Caco-2 (cell line): Measurements from ENCODE around the gene CCDC61. TPM values are rescaled to one million over a fixed set of nuclear protein-coding genes. Genes with fewer than 3 reads are reported as not detected.

Experiments used
- BruUV-seq: library from RNA; stranded (reverse); fragments of 400-500 nt; replicated peaks from 2 replicates; lab custom pipeline; 2021; lab: Mats Ljungman, UMichigan
- CTCF ChIA-PET: fragments of 300-600 bp; sonication (Branson Sonifier 250); formaldehyde crosslinking; loops from one replicate; lab custom pipeline; 2022; ENCODE audit warnings: antibody characterized with exemption; lab: Charles Lee
- POLR2A ChIA-PET: fragments of 300-600 bp; sonication (Branson Sonifier 250); formaldehyde crosslinking; loops from one replicate; lab custom pipeline; 2022; ENCODE audit warnings: antibody characterized with exemption; lab: Charles Lee
- DNase-seq, 2 experiments: peaks; one replicate each; pipeline versions ENCODE4 v3.0.0 to v3.0.0-alpha.2; 2020 to 2022
- H3K27me3 ChIP-seq: replicated peaks from 2 replicates; pipeline ENCODE4 v1.6.0; 2011; ENCODE audit warnings: low read length; ENCODE audit not compliant: control insufficient read depth, insufficient read depth
- H3K36me3 ChIP-seq: 2 replicates; pipeline ENCODE4 v1.5.1; 2011; ENCODE audit warnings: low read length; ENCODE audit not compliant: control insufficient read depth, insufficient read depth
- H3K4me1 ChIP-seq: fragments of 250-450 bp; sonication (Bioruptor Pico); 2 replicates; pipeline ENCODE4 v1.5.1; 2020; ENCODE audit warnings: mild to moderate bottlenecking
- H3K4me3 ChIP-seq: 2 replicates; pipeline ENCODE4 v1.5.1; 2011; ENCODE audit warnings: low read depth, mild to moderate bottlenecking, control low read depth, low read length
- H3K9me3 ChIP-seq: fragments of 250-450 bp; sonication (Bioruptor Pico); 2 replicates; pipeline ENCODE4 v1.5.1; 2020; ENCODE audit warnings: mild to moderate bottlenecking, moderate library complexity
- H3K27ac Mint-ChIP-seq: one replicate; pipeline ENCODE4 v1.8.0; 2022; ENCODE audit warnings: mixed read lengths; ENCODE audit not compliant: unreplicated experiment
- H3K27me3 Mint-ChIP-seq: one replicate; pipeline ENCODE4 v1.8.0; 2022; ENCODE audit warnings: mixed read lengths; ENCODE audit not compliant: insufficient read depth, unreplicated experiment
- H3K36me3 Mint-ChIP-seq: one replicate; pipeline ENCODE4 v1.8.0; 2022; ENCODE audit warnings: mild to moderate bottlenecking, mixed read lengths; ENCODE audit not compliant: insufficient read depth, unreplicated experiment
- H3K4me1 Mint-ChIP-seq: one replicate; pipeline ENCODE4 v1.8.0; 2022; ENCODE audit warnings: low read depth, mixed read lengths; ENCODE audit not compliant: unreplicated experiment
- H3K4me3 Mint-ChIP-seq: one replicate; pipeline ENCODE4 v1.8.0; 2022; ENCODE audit warnings: mild to moderate bottlenecking, moderate library complexity, mixed read lengths; ENCODE audit not compliant: unreplicated experiment
- H3K9me3 Mint-ChIP-seq: one replicate; pipeline ENCODE4 v1.8.0; 2022; ENCODE audit warnings: mixed read lengths; ENCODE audit not compliant: unreplicated experiment
- CTCF ChIP-seq, 2 experiments: fragments of 200-600 bp in 1 of 2; IDR thresholded peaks; 1 replicate in 1 of 2; 2 replicates in 1 of 2; pipeline versions ENCODE4 v1.5.1 to v1.8.0; 2011 to 2022; ENCODE audit warnings: antibody characterized with exemption in 1 of 2, control low read depth in 1 of 2, inconsistent platforms in 1 of 2, low read depth in 1 of 2, low read length in 1 of 2, mild to moderate bottlenecking in 1 of 2, moderate library complexity in 1 of 2; ENCODE audit not compliant: insufficient read depth in 1 of 2, severe bottlenecking in 1 of 2, unreplicated experiment in 1 of 2
- intact Hi-C: fragments of 100-400 bp; cut with micrococcal nuclease; formaldehyde crosslinking; loops from one replicate; pipeline ENCODE4 v1.10.0; 2022; ENCODE audit not compliant: unreplicated experiment
- total RNA-seq: library from RNA; stranded (reverse); gene quantifications from 2 replicates; pipeline ENCODE4 v1.2.3, GENCODE V29; 2022

CCDC61 gene
- total RNA-seq, 1 experiment from 2014 or later: 21.1 TPM

- intact Hi-C loops: no loop called here
- Mint-ChIP-seq H3K27ac (no peak overlapping the region), H3K4me1 (no peaks in the 10 kb centered on the region), H3K36me3 (no peaks in the 10 kb centered on the region), H3K4me3 (no peak overlapping the region), H3K27me3 (peaks cover 12% of the 10 kb centered on the region), H3K9me3 (no peaks in the 10 kb centered on the region)
- Histone ChIP-seq H3K9me3 (no peaks in the 10 kb centered on the region), H3K4me1 (no peaks in the 10 kb centered on the region), H3K27me3 (no peaks in the 10 kb centered on the region), H3K4me3 (no peak overlapping the region), H3K36me3 (no peaks in the 10 kb centered on the region)
- no TSS peak for BruUV-seq
- no peak for TF ChIP-seq CTCF (IDR thresholded peaks at IDR 0.05; ENCODE audit: insufficient read depth in 1 of 2, low read depth in 1 of 2, low read length in 1 of 2, severe bottlenecking in 1 of 2, unreplicated experiment in 1 of 2)
- ChIA-PET POLR2A (no interaction called here), CTCF (no interaction called here)
- DNase-seq: no peak
These were observed 13.9 kb upstream of the CCDC61 start for GRCh38 chr19:45981350-45981749.

GRCh38 chr19:45985321-45985720, 9.9 kb upstream of the CCDC61 start:
- BruUV-seq: no TSS peak
- Histone ChIP-seq H3K36me3 (no peaks in the 10 kb centered on the region), H3K9me3 (no peaks in the 10 kb centered on the region), H3K27me3 (no peaks in the 10 kb centered on the region), H3K4me1 (no peaks in the 10 kb centered on the region), H3K4me3 (no peak overlapping the region)
- intact Hi-C loops: no loop called here
- ChIA-PET CTCF (no interaction called here), POLR2A (interaction anchor here (0.7 kb wide), 1 partner anchor 292 kb away, joined by 5 read pairs; no protein-coding TSS in a partner anchor)
- H3K36me3 Mint-ChIP-seq: no peaks in the 10 kb centered on the region
- H3K27me3 Mint-ChIP-seq: peaks cover 10% of the 10 kb centered on the region
- H3K4me3 Mint-ChIP-seq: no peak overlapping the region
- no peaks in the 10 kb centered on the region for H3K9me3 Mint-ChIP-seq
- H3K27ac Mint-ChIP-seq: no peak overlapping the region
- no peak for TF ChIP-seq CTCF (IDR thresholded peaks at IDR 0.05; ENCODE audit: insufficient read depth in 1 of 2, low read depth in 1 of 2, low read length in 1 of 2, severe bottlenecking in 1 of 2, unreplicated experiment in 1 of 2)
- no peak for DNase-seq
- no peaks in the 10 kb centered on the region for H3K4me1 Mint-ChIP-seq

GRCh38 chr19:45990113-45990728, 5.0 kb upstream of the CCDC61 start:
- intact Hi-C loops: no loop called here
- H3K9me3 ChIP-seq: no peaks in the 10 kb centered on the region
- no peaks in the 10 kb centered on the region for H3K4me1 Mint-ChIP-seq
- H3K27me3 ChIP-seq: no peaks in the 10 kb centered on the region
- TF ChIP-seq CTCF (IDR thresholded peaks at IDR 0.05; ENCODE audit: insufficient read depth in 1 of 2, low read depth in 1 of 2, low read length in 1 of 2, severe bottlenecking in 1 of 2, unreplicated experiment in 1 of 2): no peak
- ChIA-PET CTCF (no interaction called here), POLR2A (no interaction called here)
- no peak overlapping the region for H3K4me3 ChIP-seq
- H3K9me3 Mint-ChIP-seq: no peaks in the 10 kb centered on the region
- DNase-seq: no peak
- no peaks in the 10 kb centered on the region for H3K36me3 ChIP-seq
- no peaks in the 10 kb centered on the region for H3K36me3 Mint-ChIP-seq
- BruUV-seq: no TSS peak
- H3K4me1 ChIP-seq: no peaks in the 10 kb centered on the region
- no peak overlapping the region for H3K27ac Mint-ChIP-seq
- H3K4me3 Mint-ChIP-seq: no peak overlapping the region
- H3K27me3 Mint-ChIP-seq: peaks cover 10% of the 10 kb centered on the region
